Stimulated activated naive B cell treated with anti-CD40 and anti-IgM and Interleukin-4, amounts not matched to agents 10 μg/mL and 1 μg/mL and 100 μg/mL, for 72 hours (primary cell): Measurements from ENCODE around the gene KRT82.

ENCODE experiments used
- ATAC-seq, 2 donors: fragments of 150-1000 bp; cut with Tn5 transposase; replicated peaks; 2 replicates each; pipeline ENCODE4 v1.10.0; 2021; ENCODE audit warnings: moderate library complexity in 1 of 2
- DNase-seq: peaks from one replicate; pipeline ENCODE4 v3.0.0; 2021
- H3K27ac Mint-ChIP-seq: one replicate; pipeline ENCODE4 v1.8.0; 2022; ENCODE audit warnings: mild to moderate bottlenecking, mixed read lengths
- H3K27me3 Mint-ChIP-seq, 2 donors: one replicate each; pipeline ENCODE4 v1.8.0; 2022; ENCODE audit warnings: mixed read lengths in 2 of 2
- H3K36me3 Mint-ChIP-seq, 2 donors: one replicate each; pipeline ENCODE4 v1.8.0; 2022; ENCODE audit warnings: mixed read lengths in 2 of 2, mild to moderate bottlenecking in 1 of 2
- H3K4me1 Mint-ChIP-seq, 2 donors: one replicate each; pipeline ENCODE4 v1.8.0; 2022; ENCODE audit warnings: mixed read lengths in 2 of 2, mild to moderate bottlenecking in 1 of 2
- H3K4me3 Mint-ChIP-seq, 2 donors: one replicate each; pipeline ENCODE4 v1.8.0; 2022; ENCODE audit warnings: mild to moderate bottlenecking in 2 of 2, mixed read lengths in 2 of 2, moderate library complexity in 1 of 2
- H3K9me3 Mint-ChIP-seq, 2 donors: one replicate each; pipeline ENCODE4 v1.8.0; 2022; ENCODE audit warnings: mixed read lengths in 2 of 2, mild to moderate bottlenecking in 1 of 2

The KRT82 gene

DNA sequence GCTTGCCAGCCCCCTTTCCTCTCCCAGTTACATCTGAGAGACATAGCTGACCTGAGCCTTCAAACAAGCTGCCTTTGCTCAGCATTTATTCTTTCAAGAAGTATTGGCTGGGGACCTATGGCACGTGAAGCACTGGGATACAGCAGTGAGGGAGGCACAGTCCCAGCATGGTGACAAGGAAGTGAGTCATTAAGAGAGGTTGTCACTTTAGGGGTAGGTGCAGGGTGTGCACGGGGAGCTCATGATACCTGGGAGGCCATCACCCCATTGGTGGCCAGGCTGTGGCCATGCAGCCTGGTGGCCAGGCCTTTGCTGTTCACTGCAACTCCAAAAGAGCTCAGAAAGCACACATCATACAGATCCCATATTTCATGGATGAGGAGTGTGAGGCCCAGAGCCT, 33.7 kb upstream of the KRT82 start:
- no peaks in the 10 kb centered on the region for H3K36me3 Mint-ChIP-seq
- no peak for ATAC-seq
- no peaks in the 10 kb centered on the region for H3K4me1 Mint-ChIP-seq
- DNase-seq, result no peak
- H3K27me3 Mint-ChIP-seq, result peaks cover 34 to 47% of the 10 kb centered on the region in 2 donors
- no peak overlapping the region for H3K27ac Mint-ChIP-seq
- H3K4me3 Mint-ChIP-seq, result no peak overlapping the region
- no peaks in the 10 kb centered on the region for H3K9me3 Mint-ChIP-seq

DNA sequence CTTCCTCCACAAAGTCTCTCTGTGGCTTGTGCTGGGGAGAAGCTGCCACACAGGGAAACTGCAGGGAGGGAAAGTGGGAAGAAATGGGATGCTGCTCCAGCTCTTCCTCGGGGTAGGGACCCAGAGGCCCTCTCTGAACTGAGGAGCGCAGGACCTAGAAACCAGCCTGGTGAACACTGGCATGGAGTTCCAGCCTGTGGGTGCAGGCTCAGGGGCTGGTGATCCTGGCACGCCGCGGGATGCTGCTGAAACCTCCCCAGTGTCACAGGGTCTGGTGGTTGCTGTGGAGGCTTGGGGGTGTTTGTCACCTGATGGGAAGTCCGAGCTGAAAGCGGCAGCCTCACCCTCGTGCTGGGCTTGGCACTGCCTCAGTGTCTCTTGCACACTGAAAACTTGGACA, 33.3 kb upstream of the KRT82 start:
- ATAC-seq, result no peak
- H3K4me3 Mint-ChIP-seq, result no peak overlapping the region
- no peak for DNase-seq
- no peak overlapping the region for H3K27ac Mint-ChIP-seq
- no peaks in the 10 kb centered on the region for H3K4me1 Mint-ChIP-seq
- no peaks in the 10 kb centered on the region for H3K9me3 Mint-ChIP-seq
- peaks cover 33 to 43% of the 10 kb centered on the region in 2 donors for H3K27me3 Mint-ChIP-seq
- no peaks in the 10 kb centered on the region for H3K36me3 Mint-ChIP-seq

DNA sequence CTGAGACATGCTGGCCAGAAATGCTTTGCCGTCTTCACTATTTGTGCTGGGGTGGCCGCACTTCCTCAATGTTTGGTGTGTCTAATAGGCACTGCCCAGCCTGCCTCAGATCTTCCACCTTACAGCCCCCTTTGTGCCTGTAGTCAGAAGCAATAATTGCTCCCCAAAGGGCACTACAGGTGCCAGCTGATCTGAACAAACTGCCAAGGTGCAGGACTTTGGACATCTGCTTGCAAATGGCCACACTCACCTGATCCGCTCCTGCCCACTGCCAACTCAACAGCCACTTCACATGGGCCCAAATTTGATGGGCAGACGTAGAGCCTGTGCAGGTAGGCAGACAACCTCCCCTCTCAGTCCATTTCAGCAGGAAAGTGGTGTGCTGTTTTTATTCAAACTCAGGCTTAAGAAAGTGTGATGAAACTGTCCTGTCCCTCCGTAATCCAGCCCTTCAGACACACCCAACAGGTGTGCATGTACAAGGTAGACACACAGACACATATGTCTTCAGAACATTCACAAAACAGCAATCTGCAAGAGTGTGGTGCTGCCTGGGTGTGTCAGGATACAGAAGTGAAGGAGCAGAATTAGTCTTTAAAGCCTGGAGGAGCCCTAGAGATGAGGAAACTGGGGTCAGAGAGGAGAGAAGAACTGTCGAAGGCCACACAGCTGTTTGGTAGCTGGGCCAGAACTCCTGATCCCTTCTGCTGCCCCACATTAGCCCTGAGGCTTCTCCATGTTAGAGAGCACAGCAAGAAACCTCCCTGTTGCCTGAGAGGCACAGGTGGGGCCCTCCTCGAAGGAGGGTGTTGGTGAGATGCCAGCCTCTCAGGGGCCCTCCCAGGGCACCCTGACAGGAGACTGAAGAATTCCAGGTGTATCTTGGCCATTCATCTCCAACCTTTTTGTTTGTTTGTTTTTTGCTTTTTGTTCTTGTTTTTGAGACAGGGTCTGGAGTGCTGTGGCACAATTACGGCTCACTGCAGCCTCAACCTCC, 32.5 kb upstream of the KRT82 start:
- no peak for DNase-seq
- no peaks in the 10 kb centered on the region for H3K9me3 Mint-ChIP-seq
- no peak for ATAC-seq
- no peak overlapping the region for H3K27ac Mint-ChIP-seq
- H3K4me1 Mint-ChIP-seq, result no peaks in the 10 kb centered on the region
- H3K4me3 Mint-ChIP-seq, result no peak overlapping the region
- H3K27me3 Mint-ChIP-seq, result peaks cover 25 to 38% of the 10 kb centered on the region in 2 donors
- no peaks in the 10 kb centered on the region for H3K36me3 Mint-ChIP-seq

DNA sequence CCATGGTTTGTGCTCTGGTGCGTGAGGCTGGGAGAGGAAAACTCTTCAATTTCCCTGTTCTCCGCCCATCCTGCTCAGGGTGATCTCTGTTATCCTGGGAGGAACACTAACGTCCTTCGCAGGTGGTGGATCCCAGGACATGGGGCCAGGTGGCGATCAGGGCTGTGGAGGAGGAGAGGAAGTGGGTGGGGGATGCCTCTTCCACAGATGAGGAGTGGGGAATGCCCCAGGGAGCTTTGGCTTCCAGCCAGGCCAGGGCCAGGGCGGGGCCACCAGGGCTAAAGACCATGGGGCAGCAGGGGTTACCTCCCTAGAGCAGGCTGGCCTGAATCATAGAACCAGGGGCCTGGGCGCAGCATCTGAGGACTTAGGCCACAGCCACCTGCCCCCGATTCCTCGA, 31.4 kb upstream of the KRT82 start:
- peaks cover 19 to 27% of the 10 kb centered on the region in 2 donors for H3K27me3 Mint-ChIP-seq
- H3K4me1 Mint-ChIP-seq, result no peaks in the 10 kb centered on the region
- H3K36me3 Mint-ChIP-seq, result no peaks in the 10 kb centered on the region
- no peak for ATAC-seq
- DNase-seq, result no peak
- H3K9me3 Mint-ChIP-seq, result no peaks in the 10 kb centered on the region
- H3K4me3 Mint-ChIP-seq, result no peak overlapping the region
- no peak overlapping the region for H3K27ac Mint-ChIP-seq

DNA sequence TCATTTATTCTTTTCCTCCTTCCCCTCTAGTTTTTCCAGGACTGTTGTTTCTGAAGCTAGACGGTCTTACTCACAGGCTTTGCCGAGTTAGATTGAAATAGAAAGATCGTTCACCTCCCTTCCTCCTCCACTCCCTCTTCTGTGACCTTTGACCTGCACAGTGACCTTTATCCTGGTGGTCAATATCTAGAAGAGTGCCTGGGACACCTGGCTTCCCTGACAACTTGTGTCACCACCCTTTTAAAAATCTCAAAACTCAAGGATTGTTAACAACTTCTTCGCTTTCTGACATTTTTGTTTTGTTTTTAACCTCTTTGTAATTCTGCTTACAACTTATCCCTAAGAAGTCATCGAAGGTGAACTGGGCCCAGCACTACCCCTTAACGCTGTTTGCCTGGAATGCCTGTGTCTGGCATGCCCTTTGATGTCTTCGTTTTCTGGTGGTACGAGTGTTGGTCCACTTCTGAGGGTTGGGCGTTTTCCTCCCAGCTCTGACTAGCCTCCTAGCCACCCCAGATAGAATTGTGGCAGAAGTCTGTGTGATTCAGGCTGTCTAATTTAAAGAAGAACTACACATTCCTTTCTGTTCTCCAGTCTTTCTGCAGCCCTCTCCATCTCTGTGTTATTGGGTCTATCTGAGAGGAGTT, 30.8 kb upstream of the KRT82 start:
- Mint-ChIP-seq H3K4me1 (no peaks in the 10 kb centered on the region), H3K4me3 (no peak overlapping the region), H3K9me3 (no peaks in the 10 kb centered on the region), H3K36me3 (no peaks in the 10 kb centered on the region), H3K27me3 (peaks cover 13 to 22% of the 10 kb centered on the region in 2 donors), H3K27ac (peak overlapping the region; percentile 1)
- no peak for DNase-seq
- no peak for ATAC-seq

DNA sequence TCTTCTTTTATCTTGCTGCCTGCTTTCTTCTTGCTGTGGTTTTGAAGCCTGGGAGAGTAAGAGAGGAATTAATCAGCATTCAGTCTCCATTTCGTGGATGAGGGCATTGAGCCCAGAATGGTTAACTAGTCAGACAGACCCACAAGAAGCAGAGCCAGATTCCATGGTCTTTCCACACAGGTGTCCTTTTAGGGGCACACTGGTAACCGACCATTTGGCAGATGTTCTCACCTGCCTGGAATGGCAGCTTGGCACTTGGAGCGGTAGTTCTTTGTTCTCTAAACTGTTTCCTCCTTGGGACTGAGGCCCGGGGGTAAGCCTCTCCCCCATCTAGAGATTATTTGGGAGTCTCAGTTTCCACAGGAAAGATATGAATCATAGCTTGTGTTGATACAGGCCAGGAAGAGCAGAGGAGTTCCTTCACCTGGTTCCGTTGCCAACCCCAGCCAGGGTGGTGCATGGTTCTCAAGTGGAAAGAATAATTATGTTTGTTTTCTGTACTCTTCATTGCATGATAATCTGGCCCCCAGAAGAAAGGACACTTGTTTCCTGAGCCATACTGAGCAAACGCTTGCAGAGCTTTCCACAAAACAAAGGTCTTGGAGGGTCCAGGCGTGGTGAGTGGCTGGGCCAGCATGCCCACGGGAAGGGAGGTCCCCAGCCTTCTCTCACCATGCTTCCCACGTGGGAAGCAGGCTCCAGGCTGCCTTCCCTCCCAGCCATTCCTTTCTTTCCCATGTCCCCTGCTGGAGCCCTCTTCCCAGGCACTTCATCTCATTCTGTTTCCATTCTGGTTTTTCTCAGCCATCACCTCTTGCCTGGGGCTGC, 30.1 kb upstream of the KRT82 start:
- Mint-ChIP-seq H3K4me1 (no peaks in the 10 kb centered on the region), H3K36me3 (no peaks in the 10 kb centered on the region)

DNA sequence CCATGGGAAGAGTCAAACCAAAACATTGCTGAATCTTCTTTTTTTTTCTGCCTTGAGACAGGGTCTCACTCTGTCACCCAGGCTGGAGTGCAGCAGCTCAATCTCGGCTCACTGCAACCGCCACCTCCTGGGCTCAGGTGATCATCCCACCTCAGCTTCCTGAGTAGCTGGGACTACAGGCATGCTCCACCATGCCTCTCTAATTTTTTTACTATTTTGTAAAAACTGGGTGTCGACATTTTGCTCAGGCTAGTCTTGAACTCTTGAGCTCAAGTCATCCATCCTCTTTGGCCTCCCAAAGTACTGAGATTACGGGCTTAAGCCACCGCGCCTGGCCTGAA, 29.5 kb upstream of the KRT82 start:
- H3K27me3 Mint-ChIP-seq, result peaks cover 15 to 16% of the 10 kb centered on the region in 2 donors
- no peak for DNase-seq
- H3K36me3 Mint-ChIP-seq, result no peaks in the 10 kb centered on the region
- H3K4me1 Mint-ChIP-seq, result no peaks in the 10 kb centered on the region
- no peaks in the 10 kb centered on the region for H3K9me3 Mint-ChIP-seq
- ATAC-seq, result no peak
- H3K4me3 Mint-ChIP-seq, result no peak overlapping the region
- H3K27ac Mint-ChIP-seq, result no peak overlapping the region

More for the DNA sequence above, 30.1 kb upstream of the KRT82 start:
- ATAC-seq, result no peak
- DNase-seq, result no peak
- Mint-ChIP-seq H3K27me3 (peaks cover 13 to 21% of the 10 kb centered on the region in 2 donors), H3K9me3 (no peaks in the 10 kb centered on the region), H3K27ac (peak overlapping the region; percentile 1), H3K4me3 (no peak overlapping the region)

DNA sequence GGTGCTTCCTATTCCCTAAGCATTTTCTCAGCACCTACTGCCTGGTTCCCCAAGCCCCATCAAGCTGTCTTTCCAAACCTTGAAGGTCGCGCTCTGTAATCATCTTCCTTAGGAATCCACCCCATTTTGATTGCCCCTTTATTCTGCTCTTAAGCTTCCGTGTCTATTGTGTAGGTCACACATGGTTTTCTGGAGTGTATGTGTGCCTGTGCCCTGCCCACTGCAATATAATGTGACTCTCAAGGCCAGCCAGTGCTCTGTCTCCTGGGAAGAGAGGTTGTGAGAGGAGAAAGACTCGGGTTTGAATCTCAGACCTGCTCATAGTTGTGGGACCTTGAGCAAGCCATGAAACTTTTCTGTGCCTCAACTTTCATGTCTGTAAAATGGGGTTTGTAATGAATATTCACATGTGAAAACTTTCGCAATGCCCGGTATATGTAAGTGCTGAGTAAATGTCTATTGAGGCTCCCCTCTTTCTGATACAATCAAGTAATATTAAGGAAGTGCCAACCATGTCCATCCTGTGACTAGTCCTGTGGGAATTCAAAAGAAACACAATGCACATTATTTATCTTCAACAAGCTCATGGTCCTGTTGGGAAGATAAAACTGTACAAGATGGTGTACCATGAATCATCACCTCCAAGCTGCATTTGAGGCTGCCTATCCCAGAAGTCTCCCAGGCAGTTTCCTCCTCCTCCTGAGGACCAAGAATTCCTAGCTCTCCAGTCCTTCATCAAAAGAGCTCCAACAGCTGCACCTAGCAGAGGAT, 28.8 kb upstream of the KRT82 start:
- Mint-ChIP-seq H3K9me3 (no peaks in the 10 kb centered on the region), H3K27me3 (peaks cover 18 to 19% of the 10 kb centered on the region in 2 donors), H3K27ac (no peak overlapping the region), H3K4me3 (no peak overlapping the region), H3K36me3 (no peaks in the 10 kb centered on the region), H3K4me1 (no peaks in the 10 kb centered on the region)
- no peak for ATAC-seq
- DNase-seq, result no peak

DNA sequence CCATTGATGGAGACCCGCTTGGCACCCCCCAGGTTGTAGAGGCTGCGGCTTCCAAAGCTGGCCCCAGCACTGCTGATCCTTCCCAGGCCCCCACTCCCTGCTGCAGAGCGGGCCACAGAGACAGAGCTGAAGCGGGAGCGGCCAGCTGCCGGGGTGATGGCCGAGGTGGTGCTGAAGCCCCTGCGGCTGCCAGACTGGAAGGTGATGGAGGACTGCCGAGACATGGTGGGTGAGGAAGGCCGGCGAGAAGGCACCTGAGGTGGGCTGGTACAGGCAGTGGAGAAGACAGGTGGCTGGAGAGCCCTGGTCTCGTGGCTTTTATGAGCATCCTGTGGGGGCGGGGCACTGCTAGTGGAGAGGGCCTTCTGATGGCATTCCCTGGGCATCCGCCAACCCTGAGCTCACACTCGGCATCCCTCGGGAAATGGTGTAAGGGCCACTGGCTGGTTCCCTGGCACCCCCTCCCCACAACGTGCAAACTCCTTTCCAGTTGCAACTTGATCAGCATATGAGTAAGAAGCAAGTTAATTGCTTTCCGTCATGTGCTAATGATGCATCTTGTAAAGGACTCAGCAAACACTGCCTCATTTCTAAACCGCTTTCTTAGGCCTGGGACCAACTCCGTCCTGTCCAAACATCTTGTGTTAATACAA, 28.1 kb upstream of the KRT82 start, which contains the start of gene KRT75:
Gene KRT75, minus strand, starts transcription at position 291 of the 653 bp plus-strand sequence. Its CDS starts 67 bp downstream, at position 224.
- H3K4me3 Mint-ChIP-seq, result no peak within 1 kb of the TSS
- no peaks in the 10 kb centered on the region for H3K4me1 Mint-ChIP-seq
- peaks cover 13 to 19% of the 10 kb centered on the region in 2 donors for H3K27me3 Mint-ChIP-seq
- no peaks in the 10 kb centered on the region for H3K9me3 Mint-ChIP-seq
- H3K27ac Mint-ChIP-seq, result no peak within 1 kb of the TSS
- DNase-seq (no peak), ATAC-seq (no peak)
- no peaks in the 10 kb centered on the region for H3K36me3 Mint-ChIP-seq

DNA sequence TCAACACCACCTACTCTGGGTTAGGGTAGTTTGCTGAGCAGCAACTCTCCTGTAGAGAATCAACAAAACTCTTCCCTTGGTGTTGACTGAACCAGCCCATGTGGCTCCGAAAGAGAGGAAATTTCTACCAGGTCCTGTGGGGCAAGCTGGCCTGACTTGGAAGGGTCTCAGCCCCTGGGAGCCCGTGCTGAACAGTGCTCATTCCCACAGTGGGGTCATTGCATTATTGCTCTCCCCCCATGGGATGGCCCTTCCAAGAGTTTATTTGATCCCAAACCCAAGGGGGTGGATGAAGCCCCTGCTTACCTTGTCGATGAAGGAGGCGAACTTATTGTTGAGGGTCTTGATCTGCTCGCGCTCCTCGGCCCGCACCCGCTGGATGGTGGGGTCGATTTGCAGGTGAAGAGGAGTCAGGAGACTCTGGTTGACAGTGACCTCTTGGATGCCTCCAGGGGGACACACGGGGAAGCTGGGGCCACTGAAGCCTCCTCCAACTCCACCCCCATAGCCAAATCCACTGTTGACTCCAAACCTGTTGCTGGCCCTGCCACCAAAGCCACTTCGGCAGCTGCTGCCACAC, 27.5 kb upstream of the KRT82 start:
- Mint-ChIP-seq H3K9me3 (no peaks in the 10 kb centered on the region), H3K4me1 (no peaks in the 10 kb centered on the region), H3K36me3 (no peaks in the 10 kb centered on the region), H3K27ac (no peak overlapping the region), H3K4me3 (no peak overlapping the region), H3K27me3 (peaks cover 18 to 24% of the 10 kb centered on the region in 2 donors)
- DNase-seq (no peak), ATAC-seq (no peak)

DNA sequence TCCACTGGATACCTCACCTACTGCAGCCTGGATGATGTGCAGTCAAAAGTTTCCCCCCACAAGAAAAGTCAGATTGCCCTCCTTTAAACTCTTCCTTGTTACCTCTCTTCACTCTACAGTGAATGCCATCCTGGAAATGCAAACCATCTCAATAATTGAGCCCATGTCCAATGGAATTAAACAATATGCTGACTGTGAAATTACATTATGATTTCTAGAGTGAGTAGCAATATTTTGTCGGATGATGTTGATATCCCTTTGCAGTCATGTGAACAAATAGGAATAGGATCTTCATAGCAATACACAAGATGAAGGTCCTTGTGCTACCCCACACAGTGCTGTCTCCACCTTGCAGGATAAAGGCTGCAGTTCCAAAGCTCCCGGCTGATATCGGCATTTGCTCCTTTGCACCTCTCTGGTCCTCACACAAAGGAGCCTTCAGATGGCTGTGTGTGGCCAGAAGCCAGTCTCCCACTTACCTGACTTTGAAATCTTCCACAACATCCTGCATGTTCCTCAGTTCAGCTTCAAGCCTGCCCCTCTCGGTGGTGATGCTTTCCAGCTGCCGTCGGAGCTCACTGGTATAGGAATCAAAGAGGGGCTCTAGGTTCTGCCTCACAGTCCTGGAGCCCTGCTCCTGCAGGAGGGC, 26.5 kb upstream of the KRT82 start:
- no peaks in the 10 kb centered on the region for H3K9me3 Mint-ChIP-seq
- DNase-seq, result no peak
- H3K36me3 Mint-ChIP-seq, result no peaks in the 10 kb centered on the region
- H3K4me3 Mint-ChIP-seq, result no peak overlapping the region
- no peaks in the 10 kb centered on the region for H3K4me1 Mint-ChIP-seq
- no peak overlapping the region for H3K27ac Mint-ChIP-seq
- no peak for ATAC-seq
- peaks cover 22 to 28% of the 10 kb centered on the region in 2 donors for H3K27me3 Mint-ChIP-seq

DNA sequence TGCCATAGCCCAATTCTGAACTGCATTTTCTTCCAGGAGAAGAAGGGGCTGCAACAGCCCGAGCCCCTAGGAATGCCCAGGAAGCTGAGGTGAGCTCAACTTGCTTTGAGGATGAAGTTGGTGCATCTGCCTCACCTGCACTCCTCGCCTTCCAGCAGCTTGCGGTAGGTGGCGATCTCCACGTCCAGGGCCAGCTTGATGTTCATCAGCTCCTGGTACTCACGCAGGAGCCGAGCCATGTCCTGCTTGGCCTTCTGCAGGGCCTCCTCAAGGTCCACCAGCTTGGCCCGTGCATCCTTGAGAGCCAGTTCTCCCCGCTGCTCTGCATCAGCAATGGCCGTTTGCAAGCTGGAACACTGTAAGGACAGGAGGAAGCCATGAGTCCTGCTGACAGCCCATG, 22.0 kb upstream of the KRT82 start:
- H3K27ac Mint-ChIP-seq, result no peak overlapping the region
- H3K27me3 Mint-ChIP-seq, result peaks cover 29 to 45% of the 10 kb centered on the region in 2 donors
- H3K9me3 Mint-ChIP-seq, result no peaks in the 10 kb centered on the region
- no peaks in the 10 kb centered on the region for H3K36me3 Mint-ChIP-seq
- DNase-seq (no peak), ATAC-seq (no peak)
- H3K4me1 Mint-ChIP-seq, result no peaks in the 10 kb centered on the region
- no peak overlapping the region for H3K4me3 Mint-ChIP-seq

DNA sequence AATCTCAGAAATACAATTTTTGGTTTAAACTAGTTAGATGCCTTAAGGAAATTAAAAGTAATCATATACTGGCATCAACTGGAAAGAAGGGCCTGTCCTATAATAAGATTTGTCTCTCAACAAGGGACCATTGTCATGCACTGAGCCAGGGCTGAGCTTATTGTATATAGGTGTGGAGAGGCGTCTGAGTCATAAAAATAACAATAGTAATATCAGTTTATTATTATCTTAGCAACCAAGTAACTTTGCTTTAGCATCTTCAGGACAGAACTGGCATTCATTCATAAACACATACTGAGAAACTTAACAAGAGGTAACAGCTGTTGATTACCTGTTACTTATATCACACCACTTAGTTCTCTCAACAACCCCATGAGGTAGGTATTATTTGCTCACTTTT, 20.9 kb upstream of the KRT82 start:
- H3K27me3 Mint-ChIP-seq, result peaks cover 31 to 46% of the 10 kb centered on the region in 2 donors
- DNase-seq (no peak), ATAC-seq (no peak)
- no peaks in the 10 kb centered on the region for H3K9me3 Mint-ChIP-seq
- H3K36me3 Mint-ChIP-seq, result no peaks in the 10 kb centered on the region
- H3K4me1 Mint-ChIP-seq, result no peaks in the 10 kb centered on the region
- no peak overlapping the region for H3K4me3 Mint-ChIP-seq
- no peak overlapping the region for H3K27ac Mint-ChIP-seq
